ENCODE measurements around the gene RAB11FIP3. TPM values are rescaled to one million over a fixed set of nuclear protein-coding genes. Genes with fewer than 3 reads are reported as not detected.

The RAB11FIP3 gene
- total and polyA plus RNA-seq, 2 of the 13 experiments (the other 11 are each of a cell fraction or from before 2014, with no cell fraction given) = 34.3 to 57.6 TPM

DNA sequence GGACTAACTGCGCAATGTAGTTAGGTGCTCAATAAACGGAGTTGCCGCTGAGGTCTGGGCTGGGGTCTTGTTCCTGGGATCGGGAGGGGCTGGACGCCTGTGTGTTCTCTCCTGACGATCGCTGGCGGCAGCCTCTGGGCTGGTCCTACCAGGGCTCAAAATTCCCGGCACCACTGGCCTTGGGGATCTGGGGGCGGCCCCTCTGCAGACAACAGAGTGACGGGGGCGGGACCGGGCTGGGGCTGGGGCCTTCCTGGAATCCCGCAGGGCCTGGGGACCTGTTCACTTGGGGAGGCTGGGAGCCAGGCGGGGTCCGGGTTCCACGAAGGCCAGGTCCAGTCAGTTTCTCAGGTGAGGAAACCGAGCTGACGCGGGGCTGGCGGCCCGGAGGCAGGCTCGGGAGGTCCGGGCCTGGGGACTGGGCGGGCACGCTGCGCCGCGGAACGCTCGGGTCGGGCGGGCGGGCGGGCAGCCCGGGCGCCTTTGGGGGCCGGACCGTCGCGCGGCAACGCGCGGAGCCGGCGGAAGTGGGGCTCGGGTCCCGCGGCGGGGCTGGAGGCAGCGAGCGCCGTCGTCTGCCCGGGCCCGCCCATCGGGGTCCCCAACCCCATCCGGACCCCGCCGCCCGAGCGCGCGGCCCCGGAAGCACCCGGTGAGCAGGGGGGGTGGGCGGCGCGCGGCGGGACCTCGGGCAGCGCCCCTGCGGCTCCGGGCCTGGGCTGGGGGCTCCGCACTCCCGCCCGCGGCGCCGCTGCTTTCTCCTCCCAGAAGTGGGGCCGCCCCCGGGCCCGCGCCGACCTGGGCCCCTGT lies 144.2 kb downstream of the RAB11FIP3 start, which contains the start of gene PIGQ (continued):
- TF ChIP-seq, protein P1, sequence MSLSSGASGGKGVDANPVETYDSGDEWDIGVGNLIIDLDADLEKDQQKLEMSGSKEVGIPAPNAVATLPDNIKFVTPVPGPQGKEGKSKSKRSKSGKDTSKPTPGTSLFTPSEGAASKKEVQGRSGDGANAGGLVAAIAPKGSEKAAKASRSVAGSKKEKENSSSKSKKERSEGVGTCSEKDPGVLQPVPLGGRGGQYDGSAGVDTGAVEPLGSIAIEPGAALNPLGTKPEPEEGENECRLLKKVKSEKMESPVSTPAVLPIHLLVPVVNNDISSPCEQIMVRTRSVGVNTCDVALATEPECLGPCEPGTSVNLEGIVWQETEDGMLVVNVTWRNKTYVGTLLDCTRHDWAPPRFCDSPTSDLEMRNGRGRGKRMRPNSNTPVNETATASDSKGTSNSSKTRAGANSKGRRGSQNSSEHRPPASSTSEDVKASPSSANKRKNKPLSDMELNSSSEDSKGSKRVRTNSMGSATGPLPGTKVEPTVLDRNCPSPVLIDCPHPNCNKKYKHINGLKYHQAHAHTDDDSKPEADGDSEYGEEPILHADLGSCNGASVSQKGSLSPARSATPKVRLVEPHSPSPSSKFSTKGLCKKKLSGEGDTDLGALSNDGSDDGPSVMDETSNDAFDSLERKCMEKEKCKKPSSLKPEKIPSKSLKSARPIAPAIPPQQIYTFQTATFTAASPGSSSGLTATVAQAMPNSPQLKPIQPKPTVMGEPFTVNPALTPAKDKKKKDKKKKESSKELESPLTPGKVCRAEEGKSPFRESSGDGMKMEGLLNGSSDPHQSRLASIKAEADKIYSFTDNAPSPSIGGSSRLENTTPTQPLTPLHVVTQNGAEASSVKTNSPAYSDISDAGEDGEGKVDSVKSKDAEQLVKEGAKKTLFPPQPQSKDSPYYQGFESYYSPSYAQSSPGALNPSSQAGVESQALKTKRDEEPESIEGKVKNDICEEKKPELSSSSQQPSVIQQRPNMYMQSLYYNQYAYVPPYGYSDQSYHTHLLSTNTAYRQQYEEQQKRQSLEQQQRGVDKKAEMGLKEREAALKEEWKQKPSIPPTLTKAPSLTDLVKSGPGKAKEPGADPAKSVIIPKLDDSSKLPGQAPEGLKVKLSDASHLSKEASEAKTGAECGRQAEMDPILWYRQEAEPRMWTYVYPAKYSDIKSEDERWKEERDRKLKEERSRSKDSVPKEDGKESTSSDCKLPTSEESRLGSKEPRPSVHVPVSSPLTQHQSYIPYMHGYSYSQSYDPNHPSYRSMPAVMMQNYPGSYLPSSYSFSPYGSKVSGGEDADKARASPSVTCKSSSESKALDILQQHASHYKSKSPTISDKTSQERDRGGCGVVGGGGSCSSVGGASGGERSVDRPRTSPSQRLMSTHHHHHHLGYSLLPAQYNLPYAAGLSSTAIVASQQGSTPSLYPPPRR (CRISPR knock-in tag; IDR thresholded peaks at IDR 0.05; ENCODE audit: borderline replicate concordance) = no peak
- TF ChIP-seq RBFOX2 (IDR thresholded peaks at IDR 0.05; ENCODE audit: low read depth, low read length) (peak; percentile 55), ATF7 (IDR thresholded peaks at IDR 0.05) (no peak), ATF7 (CRISPR knock-in tag; IDR thresholded peaks at IDR 0.05) (no peak), KMT2B (CRISPR knock-in tag; IDR thresholded peaks at IDR 0.05) (no peak), ZNF644 (CRISPR knock-in tag; IDR thresholded peaks at IDR 0.05; ENCODE audit: low read depth) (no peak), ZFX (CRISPR knock-in tag; IDR thresholded peaks at IDR 0.05; ENCODE audit: low read depth) (peak; percentile 75), NFYB (CRISPR knock-in tag; IDR thresholded peaks at IDR 0.05) (no peak)

Small RNA genes within 50 kb of the gene (microRNA-seq; reads per million reads assigned to microRNA genes)
- gene MIR3176 (49.5 reads per million, percentile 67 among the genes with 10 or more reads in this experiment), gene MIR5587 (0.85 reads per million)

Small RNA genes within 50 kb of the gene (small RNA-seq; reads per million reads assigned to genes)
- gene MIR3176 (ENCODE audit: insufficient read depth in 2 of 3, insufficient read length in 3 of 3, low read depth in 2 of 3, low replicate concordance in 1 of 3) = 0 reads per million in 3 experiments
- 0 to 1.9 (median 0.98) reads per million in 3 experiments for gene MIR5587 (ENCODE audit: insufficient read depth in 2 of 3, insufficient read length in 3 of 3, low read depth in 2 of 3, low replicate concordance in 1 of 3)
- 0 reads per million in 3 experiments for gene RF00019 (ENCODE audit: insufficient read depth in 2 of 3, insufficient read length in 3 of 3, low read depth in 2 of 3, low replicate concordance in 1 of 3)
- gene Z98883.1 (ENCODE audit: insufficient read depth in 2 of 3, insufficient read length in 3 of 3, low read depth in 2 of 3, low replicate concordance in 1 of 3) = 0 reads per million in 3 experiments

Other genes starting within 250 kb of the RAB11FIP3 start
- 0.42 TPM in 1 of 2 replicates, not detected in the other for gene HBA1, start 249.0 kb upstream of the RAB11FIP3 start, total RNA-seq (2016; rRNA removed; fragmentation: Illumina TruSeq; extraction: Trizol)
- 0.27 and 0.59 TPM in 2 replicates for gene HBA1, start 249.0 kb upstream of the RAB11FIP3 start, polyA plus RNA-seq (2011; rRNA removed)
- gene HBQ1, start 245.2 kb upstream of the RAB11FIP3 start, total RNA-seq (2016; rRNA removed; fragmentation: Illumina TruSeq; extraction: Trizol) = 7.4 and 8.0 TPM in 2 replicates
- gene HBQ1, start 245.2 kb upstream of the RAB11FIP3 start, polyA plus RNA-seq (2011; rRNA removed) = 4.9 and 7.6 TPM in 2 replicates
- gene LUC7L, start 196.2 kb upstream of the RAB11FIP3 start, total RNA-seq (2016; rRNA removed; fragmentation: Illumina TruSeq; extraction: Trizol) = 37.3 and 56.9 TPM in 2 replicates
- 48.7 and 49.0 TPM in 2 replicates for gene LUC7L, start 196.2 kb upstream of the RAB11FIP3 start, polyA plus RNA-seq (2011; rRNA removed)
- 15.5 and 29.2 TPM in 2 replicates for gene FAM234A, start 190.8 kb upstream of the RAB11FIP3 start, total RNA-seq (2016; rRNA removed; fragmentation: Illumina TruSeq; extraction: Trizol)
- gene FAM234A, start 190.8 kb upstream of the RAB11FIP3 start, polyA plus RNA-seq (2011; rRNA removed) = 34.4 and 40.2 TPM in 2 replicates
- not detected in 2 replicates for gene RGS11, start 149.7 kb upstream of the RAB11FIP3 start, total RNA-seq (2016; rRNA removed; fragmentation: Illumina TruSeq; extraction: Trizol)
- gene RGS11, start 149.7 kb upstream of the RAB11FIP3 start, polyA plus RNA-seq (2011; rRNA removed) = 0.11 and 0.24 TPM in 2 replicates
- gene ARHGDIG, start 145.1 kb upstream of the RAB11FIP3 start, total RNA-seq (2016; rRNA removed; fragmentation: Illumina TruSeq; extraction: Trizol) = 0.24 TPM in 1 of 2 replicates, not detected in the other
- gene ARHGDIG, start 145.1 kb upstream of the RAB11FIP3 start, polyA plus RNA-seq (2011; rRNA removed) = 0.48 and 0.63 TPM in 2 replicates
- gene PDIA2, start 142.5 kb upstream of the RAB11FIP3 start, total RNA-seq (2016; rRNA removed; fragmentation: Illumina TruSeq; extraction: Trizol) = 0.35 and 0.60 TPM in 2 replicates
- gene PDIA2, start 142.5 kb upstream of the RAB11FIP3 start, polyA plus RNA-seq (2011; rRNA removed) = 1.9 and 2.9 TPM in 2 replicates
- 18.8 and 24.0 TPM in 2 replicates for gene AXIN1, start 72.9 kb upstream of the RAB11FIP3 start, total RNA-seq (2016; rRNA removed; fragmentation: Illumina TruSeq; extraction: Trizol)
- 26.0 and 28.5 TPM in 2 replicates for gene AXIN1, start 72.9 kb upstream of the RAB11FIP3 start, polyA plus RNA-seq (2011; rRNA removed)
- 114 and 128 TPM in 2 replicates for gene MRPL28, start 55.1 kb upstream of the RAB11FIP3 start, total RNA-seq (2016; rRNA removed; fragmentation: Illumina TruSeq; extraction: Trizol)
- 121 and 135 TPM in 2 replicates for gene MRPL28, start 55.1 kb upstream of the RAB11FIP3 start, polyA plus RNA-seq (2011; rRNA removed)
- 33.7 and 52.7 TPM in 2 replicates for gene PGAP6, start 43.7 kb upstream of the RAB11FIP3 start, total RNA-seq (2016; rRNA removed; fragmentation: Illumina TruSeq; extraction: Trizol)
- 136 and 192 TPM in 2 replicates for gene PGAP6, start 43.7 kb upstream of the RAB11FIP3 start, polyA plus RNA-seq (2011; rRNA removed)
- gene NME4, start 28.4 kb upstream of the RAB11FIP3 start, total RNA-seq (2016; rRNA removed; fragmentation: Illumina TruSeq; extraction: Trizol) = 82.8 and 121 TPM in 2 replicates
- gene NME4, start 28.4 kb upstream of the RAB11FIP3 start, polyA plus RNA-seq (2011; rRNA removed) = 263 and 275 TPM in 2 replicates
- gene DECR2, start 23.8 kb upstream of the RAB11FIP3 start, total RNA-seq (2016; rRNA removed; fragmentation: Illumina TruSeq; extraction: Trizol) = 27.8 and 36.3 TPM in 2 replicates
- gene DECR2, start 23.8 kb upstream of the RAB11FIP3 start, polyA plus RNA-seq (2011; rRNA removed) = 44.6 and 51.2 TPM in 2 replicates
- 15.0 and 24.5 TPM in 2 replicates for gene CAPN15, start 102.1 kb downstream of the RAB11FIP3 start, total RNA-seq (2016; rRNA removed; fragmentation: Illumina TruSeq; extraction: Trizol)
- gene CAPN15, start 102.1 kb downstream of the RAB11FIP3 start, polyA plus RNA-seq (2011; rRNA removed) = 14.9 and 22.2 TPM in 2 replicates
- gene PRR35, start 134.7 kb downstream of the RAB11FIP3 start, total RNA-seq (2016; rRNA removed; fragmentation: Illumina TruSeq; extraction: Trizol) = 0.07 TPM in 1 of 2 replicates, not detected in the other
- gene PRR35, start 134.7 kb downstream of the RAB11FIP3 start, polyA plus RNA-seq (2011; rRNA removed) = 0.16 and 0.38 TPM in 2 replicates
- gene NHLRC4, start 141.4 kb downstream of the RAB11FIP3 start, total RNA-seq (2016; rRNA removed; fragmentation: Illumina TruSeq; extraction: Trizol) = 0.40 and 0.48 TPM in 2 replicates
- 0.59 and 1.1 TPM in 2 replicates for gene NHLRC4, start 141.4 kb downstream of the RAB11FIP3 start, polyA plus RNA-seq (2011; rRNA removed)
- gene PIGQ, start 144.3 kb downstream of the RAB11FIP3 start, total RNA-seq (2016; rRNA removed; fragmentation: Illumina TruSeq; extraction: Trizol) = 8.4 and 19.7 TPM in 2 replicates
- gene PIGQ, start 144.3 kb downstream of the RAB11FIP3 start, polyA plus RNA-seq (2011; rRNA removed) = 7.7 and 13.6 TPM in 2 replicates
- 8.2 and 11.5 TPM in 2 replicates for gene RAB40C, start 164.4 kb downstream of the RAB11FIP3 start, total RNA-seq (2016; rRNA removed; fragmentation: Illumina TruSeq; extraction: Trizol)
- 7.7 and 10.6 TPM in 2 replicates for gene RAB40C, start 164.4 kb downstream of the RAB11FIP3 start, polyA plus RNA-seq (2011; rRNA removed)
- 2.4 and 4.9 TPM in 2 replicates for gene WFIKKN1, start 205.3 kb downstream of the RAB11FIP3 start, total RNA-seq (2016; rRNA removed; fragmentation: Illumina TruSeq; extraction: Trizol)
- gene WFIKKN1, start 205.3 kb downstream of the RAB11FIP3 start, polyA plus RNA-seq (2011; rRNA removed) = 1.7 and 2.9 TPM in 2 replicates
- gene METTL26, start 210.7 kb downstream of the RAB11FIP3 start, total RNA-seq (2016; rRNA removed; fragmentation: Illumina TruSeq; extraction: Trizol) = 70.1 and 75.1 TPM in 2 replicates
- gene METTL26, start 210.7 kb downstream of the RAB11FIP3 start, polyA plus RNA-seq (2011; rRNA removed) = 65.5 and 65.8 TPM in 2 replicates
- 54.6 and 76.7 TPM in 2 replicates for gene MCRIP2, start 216.2 kb downstream of the RAB11FIP3 start, total RNA-seq (2016; rRNA removed; fragmentation: Illumina TruSeq; extraction: Trizol)
- gene MCRIP2, start 216.2 kb downstream of the RAB11FIP3 start, polyA plus RNA-seq (2011; rRNA removed) = 39.6 and 50.7 TPM in 2 replicates
- gene WDR90, start 223.7 kb downstream of the RAB11FIP3 start, total RNA-seq (2016; rRNA removed; fragmentation: Illumina TruSeq; extraction: Trizol) = 10.2 and 28.9 TPM in 2 replicates
- 11.1 and 14.9 TPM in 2 replicates for gene WDR90, start 223.7 kb downstream of the RAB11FIP3 start, polyA plus RNA-seq (2011; rRNA removed)
- 34.1 and 63.6 TPM in 2 replicates for gene RHOT2, start 242.5 kb downstream of the RAB11FIP3 start, total RNA-seq (2016; rRNA removed; fragmentation: Illumina TruSeq; extraction: Trizol)
- 76.9 and 104 TPM in 2 replicates for gene RHOT2, start 242.5 kb downstream of the RAB11FIP3 start, polyA plus RNA-seq (2011; rRNA removed)